Left ventricle myocardium superior (tissue), 1 donor: ENCODE measurements around the gene MAML3. TPM values are rescaled to one million over a fixed set of nuclear protein-coding genes. Genes with fewer than 3 reads are reported as not detected.

Experiments used
- ATAC-seq: fragments of 200-7000 bp; cut with Tn5 transposase; one replicate; pipeline ENCODE4 v1.9.1; 2020; ENCODE audit warnings: mild to moderate bottlenecking, moderate library complexity
- DNase-seq: peaks from one replicate; pipeline ENCODE4 v3.0.0-alpha.2; 2020
- intact Hi-C: fragments of 100-400 bp; cut with micrococcal nuclease; formaldehyde crosslinking; loops from one replicate; pipeline ENCODE4 v1.11.0; 2022
- total RNA-seq: library from RNA; stranded (reverse); fragmentation: NEBNext Ultra II Directional; extraction: Animal tissue kit (Norgen Biotek cat#: 25700); gene quantifications from one replicate; pipeline ENCODE4 v1.2.1, GENCODE V29; 2021
- donor health status: DM: no; HTN: yes; CAD: no; lungs with severe emphysema.

The MAML3 gene
- total RNA-seq, 1 donor from 2014 or later: 2.1 TPM

- no peak for DNase-seq
- ATAC-seq: no peak
- intact Hi-C loops: no loop called here
Observed at GRCh38 chr4:139799615-139800014, 354.4 kb downstream of the MAML3 start.

- intact Hi-C loops: no loop called here
- ATAC-seq (no peak), DNase-seq (no peak)
Observed at GRCh38 chr4:139798456-139798855, 355.5 kb downstream of the MAML3 start.

GRCh38 chr4:139797287-139797686, 356.7 kb downstream of the MAML3 start:
- intact Hi-C loops: no loop called here
- ATAC-seq (no peak), DNase-seq (no peak)

- no peak for DNase-seq
- intact Hi-C loops: no loop called here
- ATAC-seq: no peak
Observed at GRCh38 chr4:139795527-139796314, 358.3 kb downstream of the MAML3 start.

- ATAC-seq (peak; percentile 55), DNase-seq (no peak)
- intact Hi-C loops: no loop called here
Observed at GRCh38 chr4:139794158-139794954, 359.6 kb downstream of the MAML3 start.

GRCh38 chr4:139791681-139792080, 362.3 kb downstream of the MAML3 start:
- ATAC-seq (peak; percentile 51), DNase-seq (no peak)
- intact Hi-C loops: no loop called here

- intact Hi-C loops: no loop called here
- no peak for DNase-seq
Observed at GRCh38 chr4:139790291-139790690, 363.7 kb downstream of the MAML3 start.

GRCh38 chr4:139789096-139789654, 364.8 kb downstream of the MAML3 start:
- intact Hi-C loops: no loop called here
- no peak for DNase-seq
- no peak for ATAC-seq

More at GRCh38 chr4:139790291-139790690, 363.7 kb downstream of the MAML3 start:
- no peak for ATAC-seq

GRCh38 chr4:139786494-139787354, 367.3 kb downstream of the MAML3 start:
- intact Hi-C loops: no loop called here
- no peak for DNase-seq
- ATAC-seq: no peak

- DNase-seq: no peak
- intact Hi-C loops: no loop called here
- no peak for ATAC-seq
Observed at GRCh38 chr4:139785356-139785755, 368.6 kb downstream of the MAML3 start.

- ATAC-seq: peak; percentile 37
- intact Hi-C loops: no loop called here
- DNase-seq: no peak
Observed at GRCh38 chr4:139783741-139784484, 370.1 kb downstream of the MAML3 start.

- ATAC-seq: no peak
- intact Hi-C loops: no loop called here
- DNase-seq: no peak
Observed at GRCh38 chr4:139782926-139783522, 371.0 kb downstream of the MAML3 start.

- intact Hi-C loops: no loop called here
- no peak for ATAC-seq
- no peak for DNase-seq
Observed at GRCh38 chr4:139781066-139781465, 372.9 kb downstream of the MAML3 start.

- intact Hi-C loops: no loop called here
- no peak for DNase-seq
- ATAC-seq: no peak
Observed at GRCh38 chr4:139779691-139780090, 374.3 kb downstream of the MAML3 start.

GRCh38 chr4:139777757-139778156, 376.2 kb downstream of the MAML3 start:
- intact Hi-C loops: no loop called here
- ATAC-seq (peak; percentile 82), DNase-seq (no peak)

GRCh38 chr4:139776235-139776634, 377.7 kb downstream of the MAML3 start:
- intact Hi-C loops: no loop called here
- ATAC-seq: no peak
- no peak for DNase-seq

- intact Hi-C loops: no loop called here
- ATAC-seq (no peak), DNase-seq (no peak)
Observed at GRCh38 chr4:139774759-139775487, 379.1 kb downstream of the MAML3 start.
